COLO668 (cell line): ENCODE measurements around the gene EIF2B2.

Experiments used
- DNase-seq: peaks from one replicate; lab custom pipeline; 2025; ENCODE audit not compliant: unreplicated experiment; lab: John Stamatoyannopoulos, UW

The EIF2B2 gene

DNA sequence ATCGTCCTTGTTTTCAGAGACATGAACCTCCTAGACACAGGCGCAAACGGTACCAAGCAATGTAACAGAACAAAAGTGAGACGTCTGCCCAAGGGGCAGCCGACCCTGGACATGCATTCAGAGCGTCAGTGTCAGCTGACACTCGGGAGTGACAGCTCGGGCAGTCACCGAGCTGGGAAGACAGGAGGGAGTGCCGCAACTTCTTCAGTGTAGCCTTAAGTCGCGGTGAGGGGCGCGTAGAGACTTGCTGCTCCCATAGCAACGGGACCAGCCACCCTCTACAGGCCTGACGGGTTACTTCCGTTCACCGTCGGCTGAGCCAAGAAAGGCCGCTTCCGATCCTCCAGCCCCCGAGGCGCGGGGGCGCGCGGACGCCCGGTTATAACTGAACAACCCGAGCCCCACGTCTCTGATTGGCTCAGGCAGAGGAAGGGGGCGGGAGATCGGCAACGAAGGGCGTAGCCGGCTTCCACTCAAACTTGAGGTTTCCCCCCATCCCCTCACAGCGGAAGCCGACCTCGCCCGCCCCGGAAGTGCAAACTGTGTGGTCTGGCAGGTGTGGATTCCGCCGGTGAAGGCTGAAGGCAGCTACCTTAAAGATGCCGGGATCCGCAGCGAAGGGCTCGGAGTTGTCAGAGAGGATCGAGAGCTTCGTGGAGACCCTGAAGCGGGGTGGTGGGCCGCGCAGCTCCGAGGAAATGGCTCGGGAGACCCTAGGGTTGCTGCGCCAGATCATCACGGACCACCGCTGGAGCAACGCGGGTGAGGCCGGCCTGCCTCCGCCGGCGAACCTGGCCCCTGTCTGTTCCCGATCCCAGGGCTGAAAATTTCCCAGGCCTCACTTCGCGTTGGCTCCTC lies at the start of gene EIF2B2:
TSS of gene EIF2B2 (plus strand) at position 530 of the 858 bp plus-strand sequence. CDS start at position 600, 70 bp downstream.
- DNase-seq, result peak; percentile 98

DNA sequence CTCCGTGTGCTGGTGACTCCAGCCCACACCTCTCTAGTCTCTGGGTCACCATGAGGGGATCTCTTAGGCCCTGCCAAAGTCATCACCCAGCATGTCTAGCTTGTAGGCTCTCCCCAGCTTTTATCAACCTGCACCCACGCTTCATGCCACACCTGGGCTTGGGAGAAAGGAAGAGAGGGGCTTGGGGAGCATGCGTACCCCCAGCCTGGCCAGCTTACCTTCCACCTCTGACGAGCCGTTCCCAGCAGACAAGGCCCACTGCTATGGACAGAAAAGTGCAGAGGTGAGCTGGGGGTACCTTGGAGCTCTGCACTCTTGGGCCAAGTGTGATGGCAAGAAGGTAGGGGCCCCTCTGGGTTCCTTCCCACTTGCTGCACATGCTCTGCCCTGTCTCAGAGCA lies 49.0 kb upstream of the EIF2B2 start:
- no peak for DNase-seq

DNA sequence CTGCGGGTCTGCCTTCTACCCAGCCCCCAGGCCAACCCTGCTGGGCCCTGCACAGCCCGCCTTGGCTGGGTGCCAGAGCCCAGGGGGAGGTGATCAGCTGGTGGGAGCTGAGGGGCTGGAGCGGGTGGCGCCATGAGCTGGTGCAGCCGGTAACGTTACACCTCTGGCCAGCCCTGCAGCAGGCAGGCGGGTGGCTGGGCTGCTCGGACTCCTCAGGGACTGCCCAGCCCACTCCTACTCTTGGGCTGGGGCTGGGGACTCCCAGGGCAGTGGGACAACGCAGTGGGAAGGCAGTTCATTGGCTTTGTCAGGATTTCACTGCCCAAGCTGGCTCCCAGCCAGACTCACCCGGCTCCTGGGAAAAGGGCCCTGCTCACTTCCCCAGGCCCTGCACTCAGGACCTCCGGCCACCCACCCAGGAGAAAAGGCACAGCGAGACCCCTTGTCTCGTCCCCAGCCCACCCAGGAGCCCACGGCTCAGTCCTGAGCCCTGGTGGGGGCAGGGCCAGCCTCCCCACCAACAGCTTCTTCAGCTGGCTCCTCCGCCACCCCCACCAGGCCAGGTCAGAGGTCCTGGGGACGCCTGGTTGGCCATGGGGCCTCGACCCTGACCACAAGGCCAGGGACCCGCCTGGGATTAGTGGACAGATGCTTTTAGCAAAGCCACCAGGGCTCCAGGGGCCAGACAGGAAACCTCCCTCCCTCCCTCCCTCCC lies 48.3 kb upstream of the EIF2B2 start:
- peak; percentile 71 for DNase-seq

DNA sequence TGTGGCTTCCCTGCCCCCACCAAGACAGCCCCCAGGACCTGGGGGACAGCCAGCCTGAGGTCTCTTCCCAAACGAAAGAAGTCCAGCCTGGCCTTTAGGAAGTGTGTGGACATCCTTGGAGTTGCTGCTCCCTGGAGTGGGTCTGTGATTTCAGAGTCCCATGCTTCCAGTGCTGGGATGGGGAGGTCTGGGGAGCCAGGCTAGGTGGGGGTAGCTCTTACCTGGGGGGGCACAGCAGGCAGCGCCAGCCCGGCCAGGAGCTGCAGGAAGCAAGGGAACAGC lies 47.8 kb upstream of the EIF2B2 start:
- no peak for DNase-seq

DNA sequence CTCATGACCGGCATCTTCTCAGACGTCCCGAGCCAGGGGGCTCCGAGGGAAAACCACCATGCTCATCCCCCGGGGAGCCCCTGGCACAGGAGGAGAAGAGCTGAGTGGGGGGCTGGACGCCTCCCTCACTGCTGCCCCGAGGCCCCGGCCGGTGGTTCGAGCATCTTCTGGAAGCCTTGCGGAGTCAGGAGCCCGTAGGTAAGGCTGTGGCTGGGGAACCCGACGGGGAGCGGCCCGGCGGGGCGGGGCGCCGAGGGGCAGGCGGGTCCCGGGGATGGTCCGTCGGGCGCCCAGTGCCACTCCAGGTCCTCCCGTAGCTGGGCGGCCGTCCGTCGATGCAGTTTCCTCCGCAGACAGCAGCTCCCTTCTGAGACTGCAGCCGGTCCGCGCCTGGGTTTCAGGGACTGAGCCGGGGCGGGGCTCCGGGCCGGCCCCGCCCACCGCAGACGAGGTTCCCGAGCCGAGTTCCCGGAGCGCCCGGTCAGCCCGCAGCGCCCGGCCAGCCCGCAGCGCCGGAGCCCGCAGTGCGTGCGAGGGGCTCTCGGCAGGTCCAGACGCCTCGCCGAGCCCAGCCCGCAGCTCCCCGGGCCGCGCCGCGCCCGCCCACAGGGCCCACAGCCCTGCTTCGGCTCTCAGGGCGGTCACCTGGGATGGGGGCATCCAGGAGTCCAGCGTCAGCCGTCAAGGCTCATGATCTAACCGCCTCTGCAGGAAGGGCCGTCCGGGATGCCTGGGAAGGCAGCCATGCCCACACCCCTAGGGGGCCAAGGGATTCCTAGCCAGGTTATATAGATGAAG lies 47.3 kb upstream of the EIF2B2 start, which contains the start of gene PGF:
TSS of gene PGF (minus strand) at position 369 of the 798 bp plus-strand sequence. CDS start at position 14, 355 bp downstream.
- DNase-seq, result peak; percentile 62

DNA sequence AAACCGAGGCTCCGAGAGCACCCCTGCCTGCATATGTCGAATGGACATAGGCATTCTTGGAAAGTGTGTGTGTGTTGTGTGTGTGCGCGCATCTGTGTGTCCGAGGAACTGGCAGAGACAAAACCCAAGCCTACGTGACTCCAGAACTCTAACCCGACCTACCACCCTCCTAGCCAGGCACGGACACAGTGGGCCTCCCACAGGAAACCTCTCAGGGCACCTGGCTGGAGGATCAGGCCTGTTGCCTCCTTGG lies 46.8 kb upstream of the EIF2B2 start:
- DNase-seq, result no peak

DNA sequence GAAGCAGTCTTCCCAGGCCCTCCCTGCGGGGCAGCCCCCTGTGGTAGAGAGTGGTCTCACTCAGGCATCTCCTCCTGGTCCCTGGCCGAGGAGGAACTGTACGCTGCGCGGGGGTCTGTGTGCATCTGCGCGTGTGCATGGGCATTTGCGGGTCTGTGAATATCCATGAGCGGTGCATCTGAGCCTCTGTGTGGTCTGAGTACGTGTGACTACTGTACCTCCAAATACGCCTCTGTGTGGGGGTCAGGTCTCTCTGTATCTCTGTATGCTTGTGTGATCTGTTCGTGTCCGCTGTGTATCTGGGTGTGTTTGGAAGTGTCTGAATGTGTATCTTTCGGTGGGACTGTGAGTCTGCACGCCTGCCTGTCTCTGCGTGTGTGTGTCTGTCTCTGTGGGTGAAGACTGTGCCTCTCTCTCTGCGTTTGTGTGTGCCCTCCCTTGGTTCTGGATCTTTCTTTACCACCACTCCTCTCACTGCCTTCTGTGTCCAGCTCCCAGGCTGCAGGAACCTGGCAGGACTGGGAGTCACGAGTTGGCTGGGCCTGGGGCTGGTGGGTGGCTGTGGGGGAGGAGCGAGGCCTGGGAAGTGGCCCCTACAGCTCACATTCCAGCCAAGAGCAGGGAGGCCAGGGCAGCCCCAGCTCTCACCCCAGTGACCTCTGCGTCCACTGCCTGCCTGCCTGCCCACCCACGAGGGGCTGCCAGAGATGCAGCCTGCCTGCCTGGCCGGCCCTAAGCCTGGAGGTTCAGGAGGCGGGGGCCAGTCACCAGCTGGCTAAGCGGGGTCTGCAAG lies 46.2 kb upstream of the EIF2B2 start:
- DNase-seq, result no peak

DNA sequence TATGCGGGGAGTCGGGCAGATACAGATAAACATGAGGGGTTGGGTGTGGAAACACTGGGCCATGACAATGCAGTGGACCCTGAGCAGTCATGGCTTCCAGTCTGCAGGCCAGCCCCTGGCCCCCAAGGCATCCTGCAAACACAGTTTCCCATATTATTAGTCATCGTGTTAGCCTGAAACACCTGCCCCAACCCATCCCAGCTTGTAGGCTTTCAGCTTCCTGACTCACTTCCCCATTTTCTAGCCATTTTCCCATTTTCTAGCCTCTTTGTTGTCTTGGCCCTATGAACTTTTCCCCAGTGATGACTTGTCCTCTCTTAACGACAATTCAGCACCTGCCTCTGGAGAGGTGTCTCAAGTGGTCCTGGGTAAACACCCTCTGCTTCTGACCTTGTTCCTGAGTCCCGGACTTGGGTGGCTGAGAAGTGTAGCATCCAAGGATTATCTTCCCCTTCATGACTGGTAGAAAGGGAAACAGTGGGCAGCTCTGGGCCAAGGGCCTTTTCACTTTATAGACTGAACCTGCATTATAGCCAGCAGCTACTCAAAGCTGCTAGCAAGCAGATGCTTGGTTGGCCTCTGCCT lies 43.0 kb upstream of the EIF2B2 start:
- no peak for DNase-seq

DNA sequence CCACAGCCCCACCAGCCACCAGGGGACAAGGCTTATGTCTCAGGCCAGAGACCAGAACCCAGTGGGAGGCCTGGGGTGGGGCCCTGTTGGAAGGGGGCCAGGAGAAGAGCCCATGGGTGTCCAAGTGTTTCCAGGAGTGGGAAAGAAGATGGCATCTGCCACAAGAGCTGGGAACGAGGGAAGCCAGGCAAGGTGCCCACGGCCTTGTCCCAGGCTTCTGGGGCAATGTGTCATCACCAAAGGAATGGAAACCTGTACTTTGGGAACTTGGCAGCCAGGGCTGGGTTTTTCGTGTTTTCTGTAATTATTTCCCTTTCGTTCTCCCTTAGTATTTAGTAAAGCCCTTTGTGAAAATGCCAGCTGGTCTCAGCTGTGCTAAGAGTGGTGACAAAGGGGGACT lies 42.0 kb upstream of the EIF2B2 start:
- DNase-seq, result no peak

DNA sequence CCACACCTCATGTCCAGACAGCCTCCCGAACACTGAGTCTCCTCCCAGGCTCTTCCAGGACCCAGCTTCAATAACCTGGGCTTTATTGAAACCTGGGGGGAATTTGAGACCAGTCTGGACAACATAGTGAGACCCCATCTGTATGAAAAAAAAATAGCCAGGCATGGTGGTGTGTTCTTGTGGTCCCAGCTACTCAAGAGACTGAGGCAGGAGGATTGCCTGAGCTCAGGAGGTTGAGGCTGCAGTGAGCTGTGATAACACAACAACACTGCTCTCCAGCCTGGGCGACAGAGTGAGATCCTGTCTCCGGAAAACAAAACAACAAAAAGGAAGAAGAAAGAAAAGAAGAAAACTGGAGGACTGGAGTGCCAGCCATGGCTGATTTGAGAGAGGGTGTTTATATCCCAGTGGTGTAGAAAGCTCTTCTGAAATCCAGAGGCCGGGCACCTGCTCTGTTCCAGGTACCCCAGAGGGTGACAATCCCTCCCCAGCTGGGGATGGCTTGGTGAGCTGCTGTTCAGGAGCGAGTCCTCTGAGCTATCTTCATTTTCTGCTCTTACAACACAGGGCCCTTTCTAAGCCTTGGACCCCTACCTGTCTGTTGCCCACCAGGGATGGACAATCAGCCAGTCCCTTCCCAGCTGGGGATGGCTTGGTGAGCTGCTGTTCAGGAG lies 41.3 kb upstream of the EIF2B2 start:
- no peak for DNase-seq

DNA sequence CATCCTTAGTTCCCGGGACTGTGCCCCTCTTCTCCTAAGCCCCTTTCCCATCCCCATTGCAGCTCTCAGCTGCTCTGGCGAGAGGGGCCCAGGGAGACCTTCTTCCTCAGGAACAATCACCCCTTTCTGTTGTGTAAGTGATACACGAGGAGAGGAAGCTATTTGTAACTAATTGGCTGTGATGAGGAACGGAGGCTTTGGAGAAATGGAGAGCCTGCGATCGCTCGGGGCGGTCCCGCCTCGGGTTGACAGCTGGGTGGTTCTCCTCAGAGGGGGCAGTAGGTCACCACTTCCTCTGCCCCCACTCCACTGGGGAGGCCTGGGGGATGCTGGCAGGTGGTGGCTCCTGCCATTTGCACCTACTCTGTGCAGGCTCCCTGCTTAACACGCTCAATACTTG lies 40.7 kb upstream of the EIF2B2 start:
- DNase-seq, result no peak

DNA sequence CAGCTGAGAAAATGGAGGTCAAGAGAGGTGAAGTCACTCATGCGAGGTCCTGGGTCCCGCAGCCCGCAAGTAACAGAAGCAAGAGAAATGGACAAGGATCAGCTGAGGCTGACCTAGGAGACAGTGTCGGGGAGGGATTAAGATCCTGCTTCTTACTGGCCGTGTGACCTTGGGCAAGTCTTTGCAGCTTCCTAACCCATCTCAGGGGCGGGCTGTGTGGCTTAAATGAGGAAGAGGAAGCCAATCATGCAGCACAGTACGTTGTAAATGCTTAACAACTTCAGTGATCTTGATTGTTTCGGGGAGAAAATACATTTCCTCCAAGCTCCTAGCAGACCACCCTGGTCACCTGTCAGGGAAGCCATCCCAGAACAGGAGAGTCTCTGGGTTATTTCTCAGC lies 40.2 kb upstream of the EIF2B2 start:
- no peak for DNase-seq

DNA sequence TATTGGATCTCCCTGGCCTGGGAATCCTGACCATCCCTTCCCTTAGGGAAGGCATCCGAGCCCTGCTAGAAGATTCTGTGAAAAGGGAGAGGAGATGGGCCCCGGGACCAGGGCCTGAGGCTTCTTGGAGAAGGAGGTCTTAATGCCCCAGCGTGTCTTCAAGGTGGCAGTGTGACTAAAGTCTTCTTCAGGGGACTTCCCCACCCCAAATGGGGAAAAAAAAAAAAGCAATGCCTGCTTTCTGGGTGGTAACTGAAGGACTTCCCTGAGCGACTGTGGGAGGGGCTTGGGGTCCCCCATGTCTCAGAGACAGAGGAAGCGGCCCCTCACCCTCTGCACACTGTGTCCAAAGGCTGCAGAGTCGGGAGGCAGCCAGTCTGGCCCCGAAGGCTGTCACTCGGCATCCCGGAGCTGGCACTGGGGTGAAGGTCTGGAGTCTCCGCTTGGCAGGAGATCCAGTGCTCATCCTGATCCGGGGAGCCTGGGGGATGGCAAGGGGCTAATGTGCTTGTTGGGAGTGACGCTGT lies 39.5 kb upstream of the EIF2B2 start:
- DNase-seq, result no peak

DNA sequence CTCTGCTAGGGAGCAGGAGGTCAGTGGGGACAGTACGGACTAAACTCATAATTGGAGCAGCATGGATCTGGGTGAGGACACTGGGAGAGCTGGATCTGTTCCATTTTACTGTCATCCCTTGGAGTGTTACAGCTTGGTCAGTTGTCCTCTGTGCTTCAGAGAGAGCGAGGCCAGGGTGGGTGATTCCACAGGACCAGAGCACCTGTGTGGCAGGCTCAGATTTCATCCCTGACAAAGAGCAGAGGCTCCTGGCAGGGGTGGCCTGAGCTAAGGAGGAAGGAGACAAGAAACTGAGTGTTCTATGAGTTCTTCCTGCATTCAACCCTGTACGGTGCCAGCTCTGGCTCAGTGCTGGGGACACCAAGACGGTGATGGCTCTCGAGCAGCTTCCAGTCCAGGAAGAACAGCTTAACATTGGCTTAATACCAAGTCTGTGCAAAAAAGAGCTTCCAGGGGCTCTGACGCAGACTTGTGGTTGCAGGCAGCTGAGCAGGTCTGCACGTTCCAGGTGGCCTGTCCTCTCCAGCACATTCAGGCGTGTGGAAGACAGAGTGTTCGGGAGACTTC lies 38.9 kb upstream of the EIF2B2 start:
- DNase-seq, result peak; percentile 26

DNA sequence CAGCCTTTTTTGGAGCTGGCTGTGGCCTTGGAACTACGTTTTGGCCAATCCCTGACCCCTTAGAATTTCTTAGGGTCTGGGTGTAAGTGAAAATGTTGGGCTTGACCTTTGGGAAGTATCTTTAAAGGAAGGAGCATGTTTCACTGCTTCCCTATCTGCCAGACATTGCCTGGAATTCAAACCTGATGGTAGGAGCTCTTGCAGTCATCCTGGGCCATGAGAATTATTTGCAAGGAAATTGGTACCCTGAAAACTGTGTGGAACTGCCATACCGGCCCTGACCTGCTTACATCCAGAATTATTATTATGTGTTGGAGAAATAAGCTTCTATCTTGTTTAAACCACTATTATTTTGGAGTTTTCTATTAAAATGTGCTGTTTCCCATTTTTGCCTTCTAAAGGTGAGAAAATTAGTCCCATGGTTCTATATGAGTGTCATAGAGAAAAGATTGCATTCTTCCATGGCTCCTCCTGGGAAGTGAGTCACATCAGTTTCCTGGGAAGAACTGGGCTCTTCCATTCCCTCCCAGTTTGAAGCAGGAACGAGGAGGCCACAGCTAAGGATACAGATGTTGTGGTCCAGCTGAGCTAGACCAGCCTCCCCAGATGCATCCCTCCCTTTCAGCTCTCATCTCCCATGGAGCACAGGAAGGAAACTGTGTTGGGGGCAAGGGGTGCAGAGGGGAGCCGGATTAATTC lies 37.8 kb upstream of the EIF2B2 start:
- DNase-seq, result no peak

DNA sequence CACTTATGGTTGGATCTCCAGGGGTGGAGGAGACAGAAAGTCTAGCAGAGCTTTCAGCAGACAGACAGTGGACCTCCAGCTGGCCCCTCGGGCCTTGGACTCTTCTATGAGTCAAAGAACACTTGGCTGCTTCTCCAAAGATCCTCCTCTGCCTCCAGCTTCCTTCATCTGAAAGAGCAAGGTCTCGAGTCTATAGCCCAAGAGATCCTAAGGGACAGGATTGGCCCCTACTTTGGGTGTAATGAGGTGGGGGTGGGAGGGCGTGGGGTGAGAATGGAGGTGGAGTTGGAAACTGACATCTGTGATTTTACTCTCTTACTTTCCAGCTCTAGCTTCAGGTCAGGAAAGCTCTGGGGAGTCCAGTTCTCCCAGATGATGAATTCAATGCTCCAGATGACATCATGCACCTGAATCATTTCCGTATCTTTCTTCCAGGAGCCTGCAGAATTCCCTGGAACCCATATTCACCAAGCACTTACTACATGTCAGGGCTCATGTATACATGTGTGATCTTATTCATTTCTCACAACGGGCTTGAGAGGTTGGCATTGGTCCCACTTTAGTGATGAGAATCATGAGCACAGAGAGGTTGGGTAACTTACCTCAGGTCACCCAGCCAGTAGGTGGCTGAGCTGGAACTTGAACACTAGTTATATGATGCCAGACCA lies 37.1 kb upstream of the EIF2B2 start:
- no peak for DNase-seq

DNA sequence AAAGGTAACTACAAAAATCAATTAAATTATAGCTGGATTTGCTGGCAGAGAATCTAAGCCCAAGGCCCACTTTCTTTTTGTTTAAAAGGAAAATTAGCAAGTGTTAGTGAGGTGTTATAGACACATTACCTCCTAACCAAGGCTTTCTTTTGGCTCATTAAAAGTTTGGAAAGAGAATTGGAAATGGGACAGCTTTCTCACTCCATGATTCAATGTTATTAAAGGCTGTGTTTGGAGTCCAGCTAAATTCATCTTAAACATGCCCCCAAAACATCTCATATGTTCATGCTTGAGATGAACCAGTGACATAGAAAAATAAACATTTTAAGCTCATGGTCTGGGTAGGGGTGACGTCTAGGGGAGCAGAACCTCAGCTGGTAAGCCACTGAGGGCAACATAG lies 33.9 kb upstream of the EIF2B2 start:
- DNase-seq, result no peak

DNA sequence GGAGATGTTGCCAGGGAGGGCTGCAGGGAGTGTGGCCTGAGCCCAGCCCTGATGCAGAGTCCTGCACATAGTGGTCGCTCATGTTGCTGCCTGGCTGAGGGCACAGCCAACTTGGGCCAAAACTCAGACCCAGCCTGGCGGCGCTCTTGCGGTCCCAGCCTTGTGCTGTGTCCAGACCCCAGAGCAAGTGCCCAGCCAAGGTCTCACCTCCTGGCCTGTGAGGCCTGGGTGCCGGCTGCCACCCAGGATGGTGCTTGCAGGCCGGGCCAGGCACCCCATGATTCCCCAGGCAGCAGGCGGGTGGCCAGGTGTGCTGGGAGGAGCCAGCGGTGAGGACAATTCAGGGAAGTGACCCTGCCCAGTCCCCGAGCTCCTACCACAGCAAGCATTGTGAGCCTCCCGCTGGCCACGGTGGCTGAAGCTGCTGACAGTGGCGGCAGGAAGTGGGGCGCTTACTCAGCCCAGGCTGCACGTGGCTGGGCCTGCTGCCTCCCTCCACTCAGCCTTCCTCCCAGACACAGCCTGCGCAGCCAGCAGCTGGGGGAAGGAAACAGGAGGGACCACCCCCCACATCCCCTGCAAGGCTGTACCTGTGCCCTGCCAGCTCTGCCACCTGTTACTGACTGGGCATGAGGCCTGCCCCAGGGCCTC lies 29.6 kb upstream of the EIF2B2 start:
- peak; percentile 56 for DNase-seq
